Suprapubic skin (tissue), 3 donors: ENCODE measurements around the gene SUGCT.

Source experiments
- CTCF ChIP-seq, 2 donors: fragments of 200-600 bp in 1 of 2; fragments of 450-650 bp in 1 of 2; sonication (generic) in 1 of 2; IDR thresholded peaks; one replicate each; pipeline ENCODE4 v1.5.1; 2016 to 2019; ENCODE audit warnings: antibody characterized with exemption in 2 of 2, mild to moderate bottlenecking in 1 of 2, moderate library complexity in 1 of 2
- POLR2A ChIP-seq, 2 donors: fragments of 450-650 bp; IDR thresholded peaks; one replicate each; pipeline ENCODE4 v1.6.1; 2017; ENCODE audit warnings: antibody characterized with exemption in 2 of 2, mild to moderate bottlenecking in 2 of 2, moderate library complexity in 2 of 2

- TF ChIP-seq POLR2A (IDR thresholded peaks at IDR 0.05), result no peak
- no peak for TF ChIP-seq CTCF (IDR thresholded peaks at IDR 0.05)
These were observed 547.9 kb downstream of the SUGCT start for GRCh38 chr7:40682696-40683095.
